Body of pancreas (tissue), 4 donors: Measurements from ENCODE around the gene SP1.

ENCODE experiments used
- POLR2A ChIP-seq, 3 donors: fragments of 450-650 bp; IDR thresholded peaks; one replicate each; pipeline ENCODE4 v1.6.1; 2016; ENCODE audit warnings: antibody characterized with exemption in 3 of 3, mild to moderate bottlenecking in 2 of 3
- TF ChIP-seq, protein P1 (sequence below), 7 experiments: fragments of 450-650 bp in 4 of 7; fragments of 200-600 bp in 3 of 7; sonication (generic) in 3 of 7; IDR thresholded peaks; one replicate each; pipeline ENCODE4 v1.5.1; 2016 to 2019; ENCODE audit warnings: antibody characterized with exemption in 7 of 7

GRCh38 chr12:53465679-53466078 is 85.7 kb downstream of the SP1 start:
- TF ChIP-seq, protein P1, sequence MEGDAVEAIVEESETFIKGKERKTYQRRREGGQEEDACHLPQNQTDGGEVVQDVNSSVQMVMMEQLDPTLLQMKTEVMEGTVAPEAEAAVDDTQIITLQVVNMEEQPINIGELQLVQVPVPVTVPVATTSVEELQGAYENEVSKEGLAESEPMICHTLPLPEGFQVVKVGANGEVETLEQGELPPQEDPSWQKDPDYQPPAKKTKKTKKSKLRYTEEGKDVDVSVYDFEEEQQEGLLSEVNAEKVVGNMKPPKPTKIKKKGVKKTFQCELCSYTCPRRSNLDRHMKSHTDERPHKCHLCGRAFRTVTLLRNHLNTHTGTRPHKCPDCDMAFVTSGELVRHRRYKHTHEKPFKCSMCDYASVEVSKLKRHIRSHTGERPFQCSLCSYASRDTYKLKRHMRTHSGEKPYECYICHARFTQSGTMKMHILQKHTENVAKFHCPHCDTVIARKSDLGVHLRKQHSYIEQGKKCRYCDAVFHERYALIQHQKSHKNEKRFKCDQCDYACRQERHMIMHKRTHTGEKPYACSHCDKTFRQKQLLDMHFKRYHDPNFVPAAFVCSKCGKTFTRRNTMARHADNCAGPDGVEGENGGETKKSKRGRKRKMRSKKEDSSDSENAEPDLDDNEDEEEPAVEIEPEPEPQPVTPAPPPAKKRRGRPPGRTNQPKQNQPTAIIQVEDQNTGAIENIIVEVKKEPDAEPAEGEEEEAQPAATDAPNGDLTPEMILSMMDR (IDR thresholded peaks at IDR 0.05), result no peak
- no peak for TF ChIP-seq POLR2A (IDR thresholded peaks at IDR 0.05)
